SHP77 (cell line): ENCODE measurements around the gene DMRT1.

Experiments
- DNase-seq, 2 experiments: peaks; one replicate each; lab custom pipeline; 2025; lab: John Stamatoyannopoulos, UW

DMRT1 gene

GRCh38 chr9:922171-922570, 80.7 kb downstream of the DMRT1 start:
- no peak for DNase-seq

GRCh38 chr9:922731-923130, 81.2 kb downstream of the DMRT1 start:
- no peak for DNase-seq

GRCh38 chr9:926976-927375, 85.5 kb downstream of the DMRT1 start:
- DNase-seq, result no peak

GRCh38 chr9:928363-929042, 87.0 kb downstream of the DMRT1 start:
- DNase-seq, result no peak

- DNase-seq, result no peak
These were observed 88.2 kb downstream of the DMRT1 start for GRCh38 chr9:929719-930118.

- DNase-seq, result no peak
These were observed 91.9 kb downstream of the DMRT1 start for GRCh38 chr9:933356-933755.

GRCh38 chr9:935348-935965, 94.0 kb downstream of the DMRT1 start:
- DNase-seq, result no peak

GRCh38 chr9:942805-943580, 101.5 kb downstream of the DMRT1 start:
- no peak for DNase-seq

GRCh38 chr9:947985-948384, 106.5 kb downstream of the DMRT1 start:
- no peak for DNase-seq

- DNase-seq, result no peak
These were observed 107.0 kb downstream of the DMRT1 start for GRCh38 chr9:948497-948896.

GRCh38 chr9:950139-950538, 108.6 kb downstream of the DMRT1 start:
- no peak for DNase-seq

- no peak for DNase-seq
These were observed 111.0 kb downstream of the DMRT1 start for GRCh38 chr9:952546-952945.

- DNase-seq, result no peak
These were observed 117.6 kb downstream of the DMRT1 start for GRCh38 chr9:959105-959504.

GRCh38 chr9:959914-960313, 118.4 kb downstream of the DMRT1 start:
- no peak for DNase-seq

GRCh38 chr9:962023-962422, 120.5 kb downstream of the DMRT1 start:
- DNase-seq, result no peak

- DNase-seq, result no peak
These were observed 124.0 kb downstream of the DMRT1 start for GRCh38 chr9:965497-965896.

GRCh38 chr9:966870-967269, 125.4 kb downstream of the DMRT1 start:
- DNase-seq, result no peak

- DNase-seq, result no peak
These were observed 125.9 kb downstream of the DMRT1 start for GRCh38 chr9:967436-967835.

- DNase-seq, result no peak
These were observed 126.6 kb downstream of the DMRT1 start for GRCh38 chr9:967903-968641.

GRCh38 chr9:969310-970150, 128.0 kb downstream of the DMRT1 start:
- no peak for DNase-seq

GRCh38 chr9:970151-970996, 128.9 kb downstream of the DMRT1 start:
- no peak for DNase-seq
